ENCODE data around the gene SLC41A3.

DNA sequence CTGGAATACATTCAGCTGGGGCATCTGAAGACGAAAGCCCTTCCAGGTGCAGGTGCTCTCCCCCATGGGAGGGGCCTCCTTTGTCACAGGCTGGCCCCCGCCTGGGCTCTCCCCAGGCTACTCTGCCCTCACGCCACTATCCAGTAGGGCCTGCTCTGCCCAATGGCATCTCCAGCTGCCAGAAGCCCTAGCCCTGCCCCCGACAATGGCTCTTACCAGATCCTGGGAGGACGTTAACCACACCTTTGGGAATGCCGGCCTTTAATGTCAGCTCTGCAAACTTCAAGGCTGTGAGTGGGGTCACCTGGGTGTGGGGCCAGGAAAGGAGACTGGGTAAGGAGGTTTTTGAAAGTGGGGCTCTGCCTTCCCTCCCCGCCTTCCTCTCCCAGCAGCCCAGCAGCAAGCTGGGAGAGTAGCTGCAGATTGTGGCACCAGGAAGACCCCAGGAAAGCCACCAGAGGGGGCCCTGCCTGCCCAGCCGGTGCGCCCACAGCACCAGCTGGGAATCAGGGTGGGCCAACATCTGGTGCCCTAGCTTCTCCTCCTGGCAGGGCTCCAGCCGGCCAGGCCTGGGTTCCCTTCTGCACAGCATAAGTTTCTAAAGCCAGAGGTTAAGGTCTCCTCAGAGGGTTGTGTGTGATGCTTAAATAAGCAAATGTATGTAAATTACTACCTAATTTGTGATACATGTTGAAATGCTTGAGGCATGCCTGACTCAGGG, 40.4 kb upstream of the SLC41A3 start:
- TF ChIP-seq, protein P1, sequence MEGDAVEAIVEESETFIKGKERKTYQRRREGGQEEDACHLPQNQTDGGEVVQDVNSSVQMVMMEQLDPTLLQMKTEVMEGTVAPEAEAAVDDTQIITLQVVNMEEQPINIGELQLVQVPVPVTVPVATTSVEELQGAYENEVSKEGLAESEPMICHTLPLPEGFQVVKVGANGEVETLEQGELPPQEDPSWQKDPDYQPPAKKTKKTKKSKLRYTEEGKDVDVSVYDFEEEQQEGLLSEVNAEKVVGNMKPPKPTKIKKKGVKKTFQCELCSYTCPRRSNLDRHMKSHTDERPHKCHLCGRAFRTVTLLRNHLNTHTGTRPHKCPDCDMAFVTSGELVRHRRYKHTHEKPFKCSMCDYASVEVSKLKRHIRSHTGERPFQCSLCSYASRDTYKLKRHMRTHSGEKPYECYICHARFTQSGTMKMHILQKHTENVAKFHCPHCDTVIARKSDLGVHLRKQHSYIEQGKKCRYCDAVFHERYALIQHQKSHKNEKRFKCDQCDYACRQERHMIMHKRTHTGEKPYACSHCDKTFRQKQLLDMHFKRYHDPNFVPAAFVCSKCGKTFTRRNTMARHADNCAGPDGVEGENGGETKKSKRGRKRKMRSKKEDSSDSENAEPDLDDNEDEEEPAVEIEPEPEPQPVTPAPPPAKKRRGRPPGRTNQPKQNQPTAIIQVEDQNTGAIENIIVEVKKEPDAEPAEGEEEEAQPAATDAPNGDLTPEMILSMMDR (IDR thresholded peaks at IDR 0.05; ENCODE audit: low read length) = no peak
- TF ChIP-seq EZH2phosphoT487 (IDR thresholded peaks at IDR 0.05; ENCODE audit: low read length) = no peak
- TF ChIP-seq EZH2 (optimal IDR thresholded peaks at IDR 0.05; ENCODE audit: low read depth, low read length) = no peak
